Neutrophil (primary cell): ENCODE data around the gene SUGCT.

ENCODE experiments used
- H3K27ac ChIP-seq: fragments of 200-600 bp; sonication (generic); 2 replicates; pipeline ENCODE4 v1.5.1; 2016; ENCODE audit warnings: mild to moderate bottlenecking, moderate library complexity
- H3K27me3 ChIP-seq: fragments of 200-600 bp; sonication (generic); 2 replicates; pipeline ENCODE4 v1.6.0; 2016; ENCODE audit warnings: mild to moderate bottlenecking
- H3K36me3 ChIP-seq: fragments of 200-600 bp; sonication (generic); 2 replicates; pipeline ENCODE4 v1.5.1; 2017
- H3K4me1 ChIP-seq, 2 experiments: fragments of 200-600 bp in 1 of 2; sonication (generic) in 1 of 2; 1 replicate in 1 of 2; 2 replicates in 1 of 2; pipeline versions ENCODE4 v1.5.1 to v1.6.1; 2013 to 2016; ENCODE audit warnings: low read depth in 1 of 2, low read length in 1 of 2, mild to moderate bottlenecking in 1 of 2, moderate library complexity in 1 of 2; ENCODE audit not compliant: control insufficient read depth in 1 of 2, insufficient read depth in 1 of 2
- H3K4me3 ChIP-seq, 2 experiments: fragments of 200-600 bp in 1 of 2; sonication (generic) in 1 of 2; 1 replicate in 1 of 2; 2 replicates in 1 of 2; pipeline ENCODE4 v1.5.1; 2013 to 2016; ENCODE audit warnings: low read depth in 1 of 2, low read length in 1 of 2, mild to moderate bottlenecking in 1 of 2, moderate library complexity in 1 of 2
- H3K9me3 ChIP-seq: fragments of 200-600 bp; sonication (generic); 2 replicates; pipeline ENCODE4 v1.5.1; 2016
- TF ChIP-seq, protein P1 (sequence below): fragments of 200-600 bp; sonication (generic); IDR thresholded peaks from 2 replicates; pipeline ENCODE4 v1.5.1; 2016; ENCODE audit warnings: antibody characterized with exemption

SUGCT gene

DNA sequence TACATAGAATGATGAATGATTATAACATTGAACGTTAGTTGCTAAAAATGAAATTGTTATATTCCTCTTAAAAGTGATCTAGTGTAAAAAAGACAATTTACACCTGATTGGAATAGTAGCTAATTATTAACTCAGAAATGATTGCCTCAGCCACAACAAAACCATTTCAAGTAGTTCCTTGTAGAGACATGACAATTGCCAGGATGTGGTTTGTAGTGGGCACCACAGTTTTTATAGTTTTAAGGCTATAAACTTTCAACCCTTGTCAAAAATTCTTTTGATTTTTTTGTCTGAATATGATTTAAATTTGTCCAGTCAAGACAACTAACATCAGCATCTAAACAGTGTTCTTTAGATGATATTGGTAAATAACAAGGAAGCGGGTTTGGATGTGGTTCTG, 145.2 kb downstream of the SUGCT start:
- TF ChIP-seq, protein P1, sequence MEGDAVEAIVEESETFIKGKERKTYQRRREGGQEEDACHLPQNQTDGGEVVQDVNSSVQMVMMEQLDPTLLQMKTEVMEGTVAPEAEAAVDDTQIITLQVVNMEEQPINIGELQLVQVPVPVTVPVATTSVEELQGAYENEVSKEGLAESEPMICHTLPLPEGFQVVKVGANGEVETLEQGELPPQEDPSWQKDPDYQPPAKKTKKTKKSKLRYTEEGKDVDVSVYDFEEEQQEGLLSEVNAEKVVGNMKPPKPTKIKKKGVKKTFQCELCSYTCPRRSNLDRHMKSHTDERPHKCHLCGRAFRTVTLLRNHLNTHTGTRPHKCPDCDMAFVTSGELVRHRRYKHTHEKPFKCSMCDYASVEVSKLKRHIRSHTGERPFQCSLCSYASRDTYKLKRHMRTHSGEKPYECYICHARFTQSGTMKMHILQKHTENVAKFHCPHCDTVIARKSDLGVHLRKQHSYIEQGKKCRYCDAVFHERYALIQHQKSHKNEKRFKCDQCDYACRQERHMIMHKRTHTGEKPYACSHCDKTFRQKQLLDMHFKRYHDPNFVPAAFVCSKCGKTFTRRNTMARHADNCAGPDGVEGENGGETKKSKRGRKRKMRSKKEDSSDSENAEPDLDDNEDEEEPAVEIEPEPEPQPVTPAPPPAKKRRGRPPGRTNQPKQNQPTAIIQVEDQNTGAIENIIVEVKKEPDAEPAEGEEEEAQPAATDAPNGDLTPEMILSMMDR, result no peak
- H3K27ac ChIP-seq, result no peak overlapping the region
- H3K27me3 ChIP-seq, result no peaks in the 10 kb centered on the region
- no peak overlapping the region for H3K4me3 ChIP-seq
- H3K9me3 ChIP-seq, result no peaks in the 10 kb centered on the region
- no peaks in the 10 kb centered on the region for H3K36me3 ChIP-seq
- no peaks in the 10 kb centered on the region for H3K4me1 ChIP-seq

DNA sequence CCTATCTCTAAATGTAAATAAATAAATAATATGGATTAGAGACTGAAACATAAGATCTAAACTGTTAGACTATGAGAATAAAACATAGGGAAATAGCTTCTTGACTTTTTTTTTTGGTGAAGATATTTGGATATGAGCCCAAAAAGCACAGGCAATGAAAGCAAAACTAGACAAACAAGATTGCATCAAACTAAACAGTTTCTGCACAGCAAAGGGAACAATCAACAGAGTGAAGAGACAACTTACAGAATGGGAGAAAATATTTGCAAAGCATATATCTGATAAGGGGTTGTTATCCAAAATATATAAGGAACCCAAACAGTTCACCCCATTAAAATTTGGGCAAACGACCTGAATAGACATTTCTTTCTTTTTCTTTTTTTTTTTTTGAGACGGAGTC, 148.1 kb downstream of the SUGCT start:
- Histone ChIP-seq H3K27me3 (no peaks in the 10 kb centered on the region), H3K36me3 (no peaks in the 10 kb centered on the region), H3K4me1 (no peaks in the 10 kb centered on the region), H3K4me3 (no peak overlapping the region), H3K27ac (no peak overlapping the region), H3K9me3 (no peaks in the 10 kb centered on the region)
- TF ChIP-seq, protein P1, result no peak

DNA sequence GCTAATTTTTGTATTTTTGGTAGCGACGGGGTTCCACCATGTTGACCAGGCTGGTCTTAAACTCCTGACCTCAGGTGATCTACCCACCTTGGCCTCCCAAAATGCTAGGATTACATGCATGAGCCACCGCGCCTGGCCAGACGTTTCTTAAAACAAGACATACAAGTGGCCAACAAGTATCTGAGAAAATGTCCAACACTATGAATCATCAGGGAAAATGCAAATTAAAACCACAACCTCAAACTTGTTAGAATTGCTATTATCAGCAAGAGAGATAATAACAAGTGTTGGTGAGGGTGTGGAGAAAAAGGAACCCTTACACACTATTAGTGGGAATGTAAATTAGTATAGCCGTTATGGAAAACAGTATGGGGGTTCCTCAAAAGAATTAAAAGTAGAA, 148.6 kb downstream of the SUGCT start:
- H3K27me3 ChIP-seq, result no peaks in the 10 kb centered on the region
- TF ChIP-seq, protein P1, result no peak
- no peak overlapping the region for H3K27ac ChIP-seq
- H3K4me1 ChIP-seq, result no peaks in the 10 kb centered on the region
- H3K4me3 ChIP-seq, result no peak overlapping the region
- no peaks in the 10 kb centered on the region for H3K36me3 ChIP-seq
- H3K9me3 ChIP-seq, result no peaks in the 10 kb centered on the region

DNA sequence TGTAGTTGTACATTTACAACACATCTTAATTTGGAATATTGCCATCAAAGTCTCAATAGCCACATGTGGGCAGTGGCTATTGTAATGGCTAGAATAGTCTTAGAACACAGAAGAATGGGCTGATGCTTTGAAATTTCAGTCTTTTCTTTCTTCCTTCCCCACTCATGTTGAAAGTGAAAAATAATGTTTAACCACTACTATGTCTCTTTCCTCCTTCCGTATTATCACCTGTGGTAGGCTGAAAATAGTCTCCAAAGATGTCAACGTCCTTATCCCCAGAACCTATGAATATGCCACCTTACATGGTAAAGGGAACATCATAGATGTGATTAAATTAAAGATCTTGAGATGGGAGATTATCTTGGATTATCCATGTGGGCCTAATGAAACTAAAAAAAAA, 154.0 kb downstream of the SUGCT start:
- Histone ChIP-seq H3K27ac (no peak overlapping the region), H3K9me3 (no peaks in the 10 kb centered on the region), H3K27me3 (no peaks in the 10 kb centered on the region), H3K4me1 (no peaks in the 10 kb centered on the region), H3K4me3 (no peak overlapping the region), H3K36me3 (no peaks in the 10 kb centered on the region)
- TF ChIP-seq, protein P1, result no peak

DNA sequence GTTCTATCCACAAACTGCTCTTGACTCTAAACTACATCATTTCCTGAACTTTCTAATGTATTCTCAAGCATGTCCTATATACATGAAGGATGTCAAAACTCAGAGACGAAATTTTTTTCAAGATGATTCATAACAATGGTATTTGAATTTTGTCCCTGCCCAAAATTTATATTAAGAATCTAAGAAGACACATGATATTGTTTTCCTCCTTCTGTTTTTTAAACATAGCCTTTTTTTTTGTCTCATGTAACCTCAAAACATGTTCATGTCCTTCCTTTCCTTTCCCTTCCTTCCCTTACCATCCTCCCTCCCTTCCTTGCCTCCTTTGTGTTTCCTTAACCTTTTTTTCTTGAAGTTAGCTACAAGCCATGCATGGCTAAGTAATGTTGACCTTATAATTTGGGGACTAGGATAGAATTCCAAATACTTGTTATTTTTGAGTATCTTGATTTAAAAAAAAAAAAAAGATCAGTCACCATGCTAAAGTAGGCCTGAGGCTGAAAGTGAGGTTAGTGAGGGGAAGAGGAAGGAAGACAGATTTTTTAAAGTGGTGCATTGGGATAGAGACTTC, 163.0 kb downstream of the SUGCT start:
- Histone ChIP-seq H3K4me3 (no peak overlapping the region), H3K36me3 (no peaks in the 10 kb centered on the region), H3K27ac (no peak overlapping the region), H3K4me1 (no peaks in the 10 kb centered on the region), H3K9me3 (no peaks in the 10 kb centered on the region), H3K27me3 (no peaks in the 10 kb centered on the region)
- TF ChIP-seq, protein P1, result no peak

DNA sequence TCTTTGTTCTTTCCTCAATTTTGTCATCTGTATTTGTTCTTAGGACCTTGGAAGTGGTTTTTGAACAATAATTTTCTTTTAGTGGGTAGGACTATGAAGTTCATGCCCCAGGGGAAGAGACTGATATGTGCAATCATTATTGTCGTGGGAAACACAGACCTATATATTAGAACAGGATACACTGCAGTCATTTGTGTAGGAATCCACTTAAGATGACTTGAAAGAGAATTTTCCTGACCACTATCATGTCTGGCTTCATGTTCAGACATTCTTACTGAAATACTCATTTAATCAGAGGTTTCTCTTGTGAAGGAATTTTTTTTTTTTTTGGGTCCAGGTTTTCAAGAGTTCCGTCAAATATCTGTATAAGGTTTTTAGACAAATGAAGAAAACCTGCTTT, 163.6 kb downstream of the SUGCT start:
- H3K36me3 ChIP-seq, result no peaks in the 10 kb centered on the region
- no peaks in the 10 kb centered on the region for H3K27me3 ChIP-seq
- H3K27ac ChIP-seq, result no peak overlapping the region
- TF ChIP-seq, protein P1, result no peak
- no peaks in the 10 kb centered on the region for H3K4me1 ChIP-seq
- H3K9me3 ChIP-seq, result no peaks in the 10 kb centered on the region
- H3K4me3 ChIP-seq, result no peak overlapping the region
